GM20000 (cell line): ENCODE results near the gene PPP1R3G.

Experiments used
- DNase-seq: peaks from one replicate; pipeline ENCODE4 v3.0.0; 2012; ENCODE audit warnings: low spot score
- CTCF ChIP-seq: IDR thresholded peaks from 2 replicates; pipeline ENCODE4 v1.5.1; 2012; ENCODE audit warnings: mild to moderate bottlenecking, control low read depth; ENCODE audit errors: extremely low read depth, missing control alignments

The PPP1R3G gene

GRCh38 chr6:5050009-5050408 lies 35.1 kb upstream of the PPP1R3G start:
- no peak for DNase-seq

GRCh38 chr6:5051394-5051793 lies 33.7 kb upstream of the PPP1R3G start:
- no peak for TF ChIP-seq CTCF
- no peak for DNase-seq

More at GRCh38 chr6:5050009-5050408, 35.1 kb upstream of the PPP1R3G start:
- no peak for TF ChIP-seq CTCF

GRCh38 chr6:5053038-5053437 lies 32.1 kb upstream of the PPP1R3G start:
- no peak for TF ChIP-seq CTCF
- no peak for DNase-seq

- DNase-seq = no peak
- TF ChIP-seq CTCF = no peak
Measured at GRCh38 chr6:5053864-5054244, 31.3 kb upstream of the PPP1R3G start.

- no peak for TF ChIP-seq CTCF
- no peak for DNase-seq
Measured at GRCh38 chr6:5054245-5054873, 30.8 kb upstream of the PPP1R3G start.

- no peak for TF ChIP-seq CTCF
- DNase-seq = no peak
Measured at GRCh38 chr6:5055118-5055517, 30.0 kb upstream of the PPP1R3G start.

- no peak for DNase-seq
- TF ChIP-seq CTCF = no peak
Measured at GRCh38 chr6:5058254-5058653, 26.9 kb upstream of the PPP1R3G start.
